Measurements from ENCODE around the gene CHST12. TPM values are rescaled to one million over a fixed set of nuclear protein-coding genes. Genes with fewer than 3 reads are reported as not detected.

CHST12 gene
- total RNA-seq, 6 donors from 2014 or later, result 10.2 to 35.9 (median 27.8) TPM

DNA sequence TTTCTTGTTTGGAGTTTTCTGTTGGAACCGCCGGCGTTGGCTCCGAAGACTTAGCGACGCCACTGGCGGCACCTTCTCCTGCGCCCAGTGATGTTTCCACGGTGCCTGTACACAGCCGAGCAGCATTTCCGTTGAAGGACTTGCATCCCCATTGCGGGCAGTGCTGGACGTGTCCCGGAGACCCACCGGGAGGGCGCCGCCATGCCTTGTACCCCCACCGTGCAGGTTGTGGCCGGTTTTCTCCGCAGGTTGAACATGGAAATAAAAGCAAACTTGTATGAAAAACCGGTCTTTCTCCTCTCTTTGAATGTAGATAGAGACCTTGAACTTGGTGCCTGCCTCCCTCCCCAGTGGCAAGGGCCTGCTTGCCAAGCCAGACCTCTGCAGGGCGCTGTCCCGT lies 22.9 kb upstream of the CHST12 start:
- H3K9me3 ChIP-seq, result no peaks in the 10 kb centered on the region
- H3K27ac ChIP-seq, result no peak overlapping the region
- H3K27me3 ChIP-seq, result no peaks in the 10 kb centered on the region
- H3K36me3 ChIP-seq, result peaks cover 31 to 73% (median 55%) of the 10 kb centered on the region in 4 donors
- H3K4me3 ChIP-seq, result no peak overlapping the region
- WGBS, 2 donors, result 97% methylated on average over 22 to 23 of the region's 23 CpGs
- no peaks in the 10 kb centered on the region for H3K4me1 ChIP-seq
- peak in 1 of 2 donors; percentile 72 for DNase-seq
- TF ChIP-seq POLR2AphosphoS5 (IDR thresholded peaks at IDR 0.05) (no peak), POLR2A (IDR thresholded peaks at IDR 0.05) (no peak), EP300 (IDR thresholded peaks at IDR 0.05) (no peak)
- TF ChIP-seq, protein P1, sequence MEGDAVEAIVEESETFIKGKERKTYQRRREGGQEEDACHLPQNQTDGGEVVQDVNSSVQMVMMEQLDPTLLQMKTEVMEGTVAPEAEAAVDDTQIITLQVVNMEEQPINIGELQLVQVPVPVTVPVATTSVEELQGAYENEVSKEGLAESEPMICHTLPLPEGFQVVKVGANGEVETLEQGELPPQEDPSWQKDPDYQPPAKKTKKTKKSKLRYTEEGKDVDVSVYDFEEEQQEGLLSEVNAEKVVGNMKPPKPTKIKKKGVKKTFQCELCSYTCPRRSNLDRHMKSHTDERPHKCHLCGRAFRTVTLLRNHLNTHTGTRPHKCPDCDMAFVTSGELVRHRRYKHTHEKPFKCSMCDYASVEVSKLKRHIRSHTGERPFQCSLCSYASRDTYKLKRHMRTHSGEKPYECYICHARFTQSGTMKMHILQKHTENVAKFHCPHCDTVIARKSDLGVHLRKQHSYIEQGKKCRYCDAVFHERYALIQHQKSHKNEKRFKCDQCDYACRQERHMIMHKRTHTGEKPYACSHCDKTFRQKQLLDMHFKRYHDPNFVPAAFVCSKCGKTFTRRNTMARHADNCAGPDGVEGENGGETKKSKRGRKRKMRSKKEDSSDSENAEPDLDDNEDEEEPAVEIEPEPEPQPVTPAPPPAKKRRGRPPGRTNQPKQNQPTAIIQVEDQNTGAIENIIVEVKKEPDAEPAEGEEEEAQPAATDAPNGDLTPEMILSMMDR (IDR thresholded peaks at IDR 0.05), result no peak
- no peak for ATAC-seq (ENCODE audit: low FRiP score in 2 of 2)

DNA sequence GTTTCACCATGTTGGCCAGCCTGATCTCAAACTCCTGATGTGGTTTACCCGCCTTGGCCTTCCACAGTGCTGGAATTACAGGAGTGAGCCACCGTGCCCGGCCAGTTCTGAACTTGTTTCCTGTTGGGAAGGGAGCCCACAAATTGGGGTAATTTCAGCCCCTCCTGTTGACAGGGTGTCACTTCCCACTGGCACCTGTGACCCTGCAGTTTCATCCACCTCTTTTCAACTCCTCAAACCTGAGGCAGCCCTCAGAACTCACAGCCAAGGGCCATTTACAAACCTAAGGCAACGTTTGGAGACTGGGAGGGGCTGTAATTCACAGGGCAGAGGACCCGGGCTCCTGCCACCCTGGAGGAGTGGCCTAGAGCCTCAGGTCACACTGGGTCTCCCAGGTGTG lies 22.2 kb upstream of the CHST12 start:
- H3K36me3 ChIP-seq, result peaks cover 25 to 65% (median 48%) of the 10 kb centered on the region in 4 donors
- TF ChIP-seq POLR2AphosphoS5 (IDR thresholded peaks at IDR 0.05) (no peak), POLR2A (IDR thresholded peaks at IDR 0.05) (no peak), EP300 (IDR thresholded peaks at IDR 0.05) (no peak)
- TF ChIP-seq, protein P1 (IDR thresholded peaks at IDR 0.05), result no peak
- no peaks in the 10 kb centered on the region for H3K9me3 ChIP-seq
- DNase-seq, result no peak
- H3K4me3 ChIP-seq, result no peak overlapping the region
- no peaks in the 10 kb centered on the region for H3K4me1 ChIP-seq
- H3K27ac ChIP-seq, result no peak overlapping the region
- no peak for ATAC-seq (ENCODE audit: low FRiP score in 2 of 2)
- H3K27me3 ChIP-seq, result no peaks in the 10 kb centered on the region
- WGBS, 2 donors, result 37 to 42% methylated on average over 5 of the region's 5 CpGs

DNA sequence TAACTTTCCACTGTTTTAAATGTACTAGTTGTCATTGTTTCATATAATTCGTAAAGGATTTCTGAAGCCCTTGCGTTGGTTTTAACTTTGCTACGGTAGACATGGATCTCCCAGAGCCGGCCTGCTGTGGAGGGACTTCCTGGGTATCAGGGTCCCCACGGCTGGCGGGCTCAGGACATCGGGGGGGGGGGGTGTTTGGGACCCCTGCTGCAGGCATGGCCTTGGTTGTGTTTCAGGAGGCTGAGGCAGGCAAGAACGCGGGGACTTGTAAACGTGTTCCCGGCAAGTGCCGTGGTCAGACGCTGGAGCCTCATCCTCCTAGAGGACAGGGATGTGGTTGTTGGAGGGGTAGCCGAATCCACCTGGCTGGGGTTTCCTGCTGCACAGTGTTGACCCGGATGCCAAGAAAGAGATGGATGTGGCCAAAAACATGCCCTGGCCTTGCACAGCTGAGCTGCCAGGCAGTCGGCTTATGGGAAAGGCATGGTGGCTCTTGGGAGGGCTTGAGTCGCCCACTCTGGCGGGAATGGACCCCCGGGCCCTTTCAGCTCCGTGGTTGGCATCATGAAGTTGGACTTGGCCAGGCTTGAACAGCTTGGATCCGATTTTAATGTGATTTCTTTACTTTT lies 21.4 kb upstream of the CHST12 start:
- TF ChIP-seq, protein P1 (IDR thresholded peaks at IDR 0.05), result no peak
- TF ChIP-seq EP300 (IDR thresholded peaks at IDR 0.05) (no peak), POLR2AphosphoS5 (IDR thresholded peaks at IDR 0.05) (no peak), POLR2A (IDR thresholded peaks at IDR 0.05) (no peak)
- H3K4me3 ChIP-seq, result no peak overlapping the region
- H3K27me3 ChIP-seq, result no peaks in the 10 kb centered on the region
- no peaks in the 10 kb centered on the region for H3K9me3 ChIP-seq
- DNase-seq, result no peak
- ATAC-seq (ENCODE audit: low FRiP score in 2 of 2), result no peak
- 93% methylated on average over 21 of the region's 21 CpGs for WGBS, 2 donors
- peaks cover 18 to 58% (median 40%) of the 10 kb centered on the region in 4 donors for H3K36me3 ChIP-seq
- H3K4me1 ChIP-seq, result no peaks in the 10 kb centered on the region
- no peak overlapping the region for H3K27ac ChIP-seq

DNA sequence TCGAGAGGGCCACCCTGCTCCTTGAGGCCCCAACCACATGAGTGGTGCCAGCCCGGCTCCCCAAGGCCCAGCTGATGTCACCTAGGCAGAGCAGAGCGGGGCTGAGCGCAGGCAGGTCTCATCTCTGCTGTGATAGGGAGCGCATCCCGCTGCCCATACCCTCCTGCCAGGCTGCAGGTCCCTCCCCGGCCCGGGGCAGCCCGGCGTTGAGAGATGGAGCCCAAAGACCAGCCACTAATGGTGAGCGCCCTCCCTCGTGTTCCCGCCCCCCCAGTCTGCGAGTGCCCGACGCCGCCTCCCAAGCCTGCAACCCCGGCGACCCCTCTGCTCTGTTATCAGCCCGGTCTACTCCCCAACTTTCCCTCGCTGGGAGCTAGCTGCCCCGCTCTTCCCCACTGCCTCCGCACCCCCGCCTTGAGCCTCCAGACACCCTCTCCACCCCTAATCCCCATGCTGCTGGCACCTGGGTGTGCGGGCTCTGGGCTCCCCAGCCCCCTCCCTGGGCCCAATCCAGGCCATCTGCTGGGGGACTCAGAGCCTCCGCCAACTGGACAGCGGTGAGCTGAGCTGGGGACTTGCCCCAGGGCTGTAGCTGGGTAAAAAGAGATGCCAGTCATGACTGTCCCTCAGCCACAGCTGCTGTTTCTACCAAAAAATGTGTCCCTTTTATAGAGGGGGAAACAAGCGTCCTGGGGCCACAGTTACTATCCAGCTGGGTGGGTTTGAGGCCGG lies 19.7 kb upstream of the CHST12 start:
- no peak for ATAC-seq (ENCODE audit: low FRiP score in 2 of 2)
- 92 to 94% methylated on average over 22 to 23 of the region's 29 CpGs for WGBS, 2 donors
- peak in 1 of 2 donors; percentile 76 for DNase-seq
- Histone ChIP-seq H3K27me3 (no peaks in the 10 kb centered on the region), H3K27ac (no peak overlapping the region), H3K9me3 (no peaks in the 10 kb centered on the region), H3K4me3 (no peak overlapping the region), H3K36me3 (peaks cover 18 to 43% (median 34%) of the 10 kb centered on the region in 4 donors), H3K4me1 (peaks cover 0 to 11% (median 3%) of the 10 kb centered on the region in 4 donors)
- TF ChIP-seq POLR2A (IDR thresholded peaks at IDR 0.05) (no peak), EP300 (IDR thresholded peaks at IDR 0.05) (no peak), POLR2AphosphoS5 (IDR thresholded peaks at IDR 0.05) (no peak)
- TF ChIP-seq, protein P1 (IDR thresholded peaks at IDR 0.05), result no peak
